Fibroblast of mammary gland (primary cell): ENCODE measurements around the gene C2orf42.

Experiments used
- DNase-seq: peaks from one replicate; pipeline ENCODE4 v3.0.0-alpha.2; 2010; ENCODE audit warnings: low read depth
- H3K4me3 ChIP-seq: 2 replicates; pipeline ENCODE4 v1.5.1; 2011; ENCODE audit warnings: low read depth, mild to moderate bottlenecking, low read length, moderate library complexity; ENCODE audit not compliant: control insufficient read depth
- CTCF ChIP-seq: conservative IDR thresholded peaks from 2 replicates; pipeline ENCODE4 v1.5.1; 2011; ENCODE audit warnings: low read depth, low read length, inconsistent platforms; ENCODE audit not compliant: control insufficient read depth, insufficient read depth

C2orf42 gene

GRCh38 chr2:70126413-70126812, 64.4 kb downstream of the C2orf42 start:
- no peak for TF ChIP-seq CTCF
- DNase-seq, result no peak
- no peak overlapping the region for H3K4me3 ChIP-seq

GRCh38 chr2:70125498-70125898, 65.3 kb downstream of the C2orf42 start:
- DNase-seq, result no peak
- TF ChIP-seq CTCF, result no peak
- H3K4me3 ChIP-seq, result peak overlapping the region; percentile 56

- DNase-seq, result peak; percentile 46
- H3K4me3 ChIP-seq, result peak overlapping the region; percentile 56
- TF ChIP-seq CTCF, result no peak
Measured at GRCh38 chr2:70124983-70125480, 65.8 kb downstream of the C2orf42 start.

- H3K4me3 ChIP-seq, result peak overlapping the region; percentile 56
- no peak for DNase-seq
- TF ChIP-seq CTCF, result no peak
Measured at GRCh38 chr2:70123829-70124116, 67.0 kb downstream of the C2orf42 start.

GRCh38 chr2:70123051-70123828, 67.6 kb downstream of the C2orf42 start:
- peak; percentile 70 for DNase-seq
- H3K4me3 ChIP-seq, result peak overlapping the region; percentile 56
- TF ChIP-seq CTCF, result no peak

GRCh38 chr2:70122470-70122869, 68.3 kb downstream of the C2orf42 start:
- H3K4me3 ChIP-seq, result no peak overlapping the region
- no peak for DNase-seq
- TF ChIP-seq CTCF, result no peak
